Right lobe of liver (tissue), 4 donors: ENCODE measurements around the gene PIH1D2.

Source experiments
- CTCF ChIP-seq, 4 donors: fragments of 200-600 bp in 3 of 4; fragments of 450-650 bp in 1 of 4; IDR thresholded peaks; one replicate each; pipeline versions ENCODE4 v1.5.1 to v1.8.0; 2016 to 2022; ENCODE audit warnings: antibody characterized with exemption in 4 of 4, mild to moderate bottlenecking in 2 of 4
- POLR2A ChIP-seq: fragments of 450-650 bp; IDR thresholded peaks from one replicate; pipeline ENCODE4 v1.6.1; 2017; ENCODE audit warnings: antibody characterized with exemption, mild to moderate bottlenecking
- donor health status: DM: no; HTN: no; CAD: no.
- donor health status: DM: no; HTN: no; CAD: no.
- donor health status: DM: no; HTN: yes; CAD: no.

GRCh38 chr11:112024178-112024772 is 49.5 kb downstream of the PIH1D2 start:
- TF ChIP-seq CTCF (IDR thresholded peaks at IDR 0.05) (no peak), POLR2A (no peak)
